ENCODE measurements around the gene CCK. TPM values are rescaled to one million over a fixed set of nuclear protein-coding genes. Genes with fewer than 3 reads are reported as not detected.

Gene CCK
- total and polyA plus RNA-seq, 8 donors = 0.87 to 68.3 (median 1.5) TPM; not detected in 5

DNA sequence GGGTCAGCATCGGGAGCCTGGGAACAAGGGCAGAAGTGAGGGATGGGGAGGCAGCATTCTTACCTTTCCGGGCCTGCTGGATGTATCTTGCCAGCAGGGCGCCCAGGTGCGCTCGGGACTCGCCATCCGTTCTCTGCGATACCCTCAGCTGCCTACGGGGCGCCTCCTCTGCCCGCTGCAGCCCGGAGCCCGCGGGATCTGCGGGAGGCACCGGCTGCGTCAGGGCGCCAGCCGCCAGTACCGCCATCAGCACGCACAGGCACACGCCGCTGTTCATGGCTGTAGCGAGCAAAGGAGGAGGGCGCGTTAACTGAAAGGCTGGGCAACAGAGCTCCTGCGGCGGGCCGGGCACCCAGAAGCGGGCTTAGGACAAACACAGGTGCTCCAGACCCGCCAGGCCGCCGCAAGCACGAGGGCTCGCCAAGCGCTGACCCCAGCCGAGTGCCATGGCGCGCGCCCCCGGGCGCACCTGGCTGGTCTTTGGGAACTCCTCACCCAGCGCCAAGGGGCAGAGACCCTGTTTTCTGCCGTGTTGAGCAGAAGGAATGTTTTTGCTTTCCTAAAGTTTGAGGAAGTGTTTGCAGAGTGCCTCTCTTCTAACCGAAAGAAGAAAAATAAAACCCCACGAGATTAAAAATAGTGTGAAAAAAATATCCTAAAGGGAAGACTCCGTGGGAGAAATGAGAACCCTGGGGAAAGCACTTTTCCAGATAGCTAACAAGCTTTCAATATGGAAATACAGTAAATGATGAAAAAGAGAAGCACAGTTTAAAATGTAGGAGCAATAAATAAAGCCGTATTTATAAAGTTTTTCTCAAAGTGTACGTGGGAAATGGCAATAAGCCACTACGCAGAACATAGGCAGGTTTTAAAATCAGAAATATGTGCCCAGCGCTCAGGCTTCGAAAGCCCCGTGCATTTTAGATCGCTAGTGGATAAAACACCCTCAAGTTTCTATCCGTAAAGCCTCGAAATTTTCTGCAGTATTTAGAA, 2.3 kb downstream of the CCK start:
- peak in 1 of 2 donors; percentile 44 for DNase-seq
- Histone ChIP-seq H3K36me3 (no peaks in the 10 kb centered on the region), H3K27me3 (peaks cover 25 to 96% (median 41%) of the 10 kb centered on the region in 3 donors), H3K4me1 (peaks cover 5 to 30% (median 21%) of the 10 kb centered on the region in 4 donors), H3K27ac (no peak overlapping the region), H3K4me3 (peak overlapping the region; percentile 14 to 38 (median 30)), H3K9me3 (peaks cover 0 to 13% (median 0%) of the 10 kb centered on the region in 4 donors)
- intact Hi-C loops (cut with DNase I; ENCODE audit: low total_unique reads) = no loop called here
- 10 to 20% (median 12%) methylated on average over 35 to 56 of the region's 56 CpGs for WGBS, 5 donors
- TF ChIP-seq, protein P1, sequence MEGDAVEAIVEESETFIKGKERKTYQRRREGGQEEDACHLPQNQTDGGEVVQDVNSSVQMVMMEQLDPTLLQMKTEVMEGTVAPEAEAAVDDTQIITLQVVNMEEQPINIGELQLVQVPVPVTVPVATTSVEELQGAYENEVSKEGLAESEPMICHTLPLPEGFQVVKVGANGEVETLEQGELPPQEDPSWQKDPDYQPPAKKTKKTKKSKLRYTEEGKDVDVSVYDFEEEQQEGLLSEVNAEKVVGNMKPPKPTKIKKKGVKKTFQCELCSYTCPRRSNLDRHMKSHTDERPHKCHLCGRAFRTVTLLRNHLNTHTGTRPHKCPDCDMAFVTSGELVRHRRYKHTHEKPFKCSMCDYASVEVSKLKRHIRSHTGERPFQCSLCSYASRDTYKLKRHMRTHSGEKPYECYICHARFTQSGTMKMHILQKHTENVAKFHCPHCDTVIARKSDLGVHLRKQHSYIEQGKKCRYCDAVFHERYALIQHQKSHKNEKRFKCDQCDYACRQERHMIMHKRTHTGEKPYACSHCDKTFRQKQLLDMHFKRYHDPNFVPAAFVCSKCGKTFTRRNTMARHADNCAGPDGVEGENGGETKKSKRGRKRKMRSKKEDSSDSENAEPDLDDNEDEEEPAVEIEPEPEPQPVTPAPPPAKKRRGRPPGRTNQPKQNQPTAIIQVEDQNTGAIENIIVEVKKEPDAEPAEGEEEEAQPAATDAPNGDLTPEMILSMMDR (IDR thresholded peaks at IDR 0.05) = no peak
- TF ChIP-seq POLR2AphosphoS5 (IDR thresholded peaks at IDR 0.05) = no peak
- no peak for TF ChIP-seq POLR2A (IDR thresholded peaks at IDR 0.05)
- TF ChIP-seq EP300 (IDR thresholded peaks at IDR 0.05) = no peak

DNA sequence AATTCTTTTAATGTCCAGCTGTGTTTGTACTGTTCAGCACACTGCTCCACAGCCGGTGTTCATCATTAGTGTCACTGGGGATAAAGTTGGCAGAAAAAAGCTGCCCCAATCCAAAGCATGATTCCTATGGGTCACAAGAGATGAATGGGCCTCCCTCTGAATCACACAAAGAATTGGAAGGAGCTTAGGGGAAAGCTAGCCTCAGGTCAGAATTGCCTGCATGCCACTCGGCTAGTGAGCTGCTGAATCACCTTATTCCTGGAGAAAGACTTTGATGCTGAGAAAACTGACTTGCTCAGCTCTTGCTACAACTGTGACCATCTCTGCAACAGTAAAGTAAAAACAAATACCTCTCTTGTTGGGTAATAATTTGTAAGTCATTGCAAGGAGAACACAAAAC, 3.5 kb downstream of the CCK start:
- H3K27me3 ChIP-seq = peaks cover 25 to 96% (median 41%) of the 10 kb centered on the region in 3 donors
- WGBS, 5 donors = 22 to 33% (median 24%) methylated on average over 2 of the region's 2 CpGs

GRCh38 chr3:42257007-42257406, 9.0 kb downstream of the CCK start:
- no peak for TF ChIP-seq EP300 (IDR thresholded peaks at IDR 0.05)
- TF ChIP-seq, protein P1 (IDR thresholded peaks at IDR 0.05) = no peak
- no peak for TF ChIP-seq POLR2AphosphoS5 (IDR thresholded peaks at IDR 0.05)
- TF ChIP-seq POLR2A (IDR thresholded peaks at IDR 0.05) = no peak
- DNase-seq = no peak
- Histone ChIP-seq H3K36me3 (no peaks in the 10 kb centered on the region), H3K27me3 (peaks cover 0 to 60% (median 5%) of the 10 kb centered on the region in 3 donors), H3K27ac (no peak overlapping the region), H3K4me1 (peaks cover 0 to 5% (median 0%) of the 10 kb centered on the region in 4 donors), H3K9me3 (peaks cover 0 to 4% (median 0%) of the 10 kb centered on the region in 4 donors), H3K4me3 (no peak overlapping the region)
- intact Hi-C loops (cut with DNase I; ENCODE audit: low total_unique reads) = loop anchor here (10.0 kb wide), 1 partner anchor 178 kb away; no protein-coding TSS in a partner anchor
- 55 to 78% (median 64%) methylated on average over 6 to 7 of the region's 7 CpGs for WGBS, 5 donors

More for the DNA sequence above, 3.5 kb downstream of the CCK start:
- no peaks in the 10 kb centered on the region for H3K36me3 ChIP-seq
- peaks cover 5 to 30% (median 21%) of the 10 kb centered on the region in 4 donors for H3K4me1 ChIP-seq
- no peak overlapping the region for H3K27ac ChIP-seq
- H3K4me3 ChIP-seq = no peak overlapping the region
- intact Hi-C loops (cut with DNase I; ENCODE audit: low total_unique reads) = no loop called here
- TF ChIP-seq POLR2AphosphoS5 (IDR thresholded peaks at IDR 0.05) = peak in 1 of 3 donors; percentile 8
- TF ChIP-seq, protein P1 (IDR thresholded peaks at IDR 0.05) = no peak
- TF ChIP-seq POLR2A (IDR thresholded peaks at IDR 0.05) = no peak
- DNase-seq = no peak
- H3K9me3 ChIP-seq = peaks cover 0 to 14% (median 0%) of the 10 kb centered on the region in 4 donors

GRCh38 chr3:42256135-42256819, 9.7 kb downstream of the CCK start:
- no peak for DNase-seq
- WGBS, 5 donors = 79 to 96% (median 88%) methylated on average over 1 of the region's 1 CpG
- intact Hi-C loops (cut with DNase I; ENCODE audit: low total_unique reads) = loop anchor here (10.0 kb wide), 1 partner anchor 179 kb away; no protein-coding TSS in a partner anchor
- Histone ChIP-seq H3K27me3 (peaks cover 0 to 53% (median 5%) of the 10 kb centered on the region in 3 donors), H3K4me1 (peaks cover 0 to 5% (median 0%) of the 10 kb centered on the region in 4 donors), H3K4me3 (no peak overlapping the region), H3K9me3 (peaks cover 0 to 4% (median 0%) of the 10 kb centered on the region in 4 donors), H3K36me3 (no peaks in the 10 kb centered on the region), H3K27ac (no peak overlapping the region)
- no peak for TF ChIP-seq EP300 (IDR thresholded peaks at IDR 0.05)
- TF ChIP-seq POLR2AphosphoS5 (IDR thresholded peaks at IDR 0.05) = no peak
- no peak for TF ChIP-seq POLR2A (IDR thresholded peaks at IDR 0.05)
- TF ChIP-seq, protein P1 (IDR thresholded peaks at IDR 0.05) = no peak

Measured in stomach (tissue), 9 donors.